GM19025 (cell line): Measurements from ENCODE around the gene BEX4.
A peak's percentile ranks its signal among the peaks of the same experiment; 100 is the strongest.
"Not testable (repeated sequence)": the region's sequence is repeated elsewhere in the genome, so short reads cannot be mapped to it uniquely, and the experiment has no call there.

Source experiments
- ATAC-seq: cut with Tn5 transposase; IDR thresholded peaks from one replicate; pipeline ENCODE4 v1.9.1; 2021; ENCODE audit warnings: mild to moderate bottlenecking, low read depth, moderate library complexity; ENCODE audit not compliant: unreplicated experiment

Gene BEX4

GRCh38 chrX:103214870-103215424, at the start of gene BEX4:
TSS of gene BEX4 (plus strand) at chrX:103215108. CDS start at chrX:103216154, 1,046 bp downstream.
- ATAC-seq: peak; percentile 98

- no peak for ATAC-seq
Measured at GRCh38 chrX:103170216-103170615, 44.7 kb upstream of the BEX4 start.

- no peak for ATAC-seq
Measured at GRCh38 chrX:103171353-103171752, 43.6 kb upstream of the BEX4 start.

- ATAC-seq: not testable (repeated sequence)
Measured at GRCh38 chrX:103175256-103175655, 39.7 kb upstream of the BEX4 start.

- peak; percentile 53 for ATAC-seq
Measured at GRCh38 chrX:103175944-103176753, 38.8 kb upstream of the BEX4 start.

GRCh38 chrX:103177556-103177955, 37.4 kb upstream of the BEX4 start:
- ATAC-seq: no peak

- ATAC-seq: no peak
Measured at GRCh38 chrX:103183912-103184311, 31.0 kb upstream of the BEX4 start.

GRCh38 chrX:103187953-103188475, 26.9 kb upstream of the BEX4 start:
- ATAC-seq: no peak

- no peak for ATAC-seq
Measured at GRCh38 chrX:103197721-103198306, 17.1 kb upstream of the BEX4 start.

- not testable (repeated sequence) for ATAC-seq
Measured at GRCh38 chrX:103198668-103199067, 16.2 kb upstream of the BEX4 start.

- no peak for ATAC-seq
Measured at GRCh38 chrX:103201041-103201440, 13.9 kb upstream of the BEX4 start.

GRCh38 chrX:103210056-103210455, 4.9 kb upstream of the BEX4 start:
- no peak for ATAC-seq

GRCh38 chrX:103211012-103211715, 3.7 kb upstream of the BEX4 start:
- ATAC-seq: no peak

- ATAC-seq: no peak
Measured at GRCh38 chrX:103212749-103213457, 2.0 kb upstream of the BEX4 start.

GRCh38 chrX:103215425-103215991, 600 bp downstream of the BEX4 start:
- peak; percentile 3 for ATAC-seq

- no peak for ATAC-seq
Measured at GRCh38 chrX:103220511-103221323, 5.8 kb downstream of the BEX4 start.

GRCh38 chrX:103225918-103226317, 11.0 kb downstream of the BEX4 start:
- not testable (repeated sequence) for ATAC-seq

- ATAC-seq: no peak
Measured at GRCh38 chrX:103233263-103233662, 18.4 kb downstream of the BEX4 start.

GRCh38 chrX:103234869-103235268, 20.0 kb downstream of the BEX4 start:
- ATAC-seq: no peak
